GM23248 (cell line): ENCODE measurements around the gene DMRTC1B. TPM values are rescaled to one million over a fixed set of nuclear protein-coding genes. Genes with fewer than 3 reads are reported as not detected.
A peak's percentile ranks its signal among the peaks of the same experiment; 100 is the strongest.
"Not testable (repeated sequence)": the region's sequence is repeated elsewhere in the genome, so short reads cannot be mapped to it uniquely, and the experiment has no call there.

Experiments used
- DNase-seq: peaks from one replicate; pipeline ENCODE4 v3.0.0-alpha.2; 2015
- H2AFZ ChIP-seq: fragments of 200-600 bp; sonication (generic); 2 replicates; pipeline ENCODE4 v1.6.1; 2016; ENCODE audit warnings: antibody characterized with exemption
- H3F3A ChIP-seq: fragments of 200-600 bp; sonication (generic); 2 replicates; pipeline ENCODE4 v1.6.1; 2016; ENCODE audit warnings: mild to moderate bottlenecking, antibody characterized with exemption, mixed run types; ENCODE audit not compliant: insufficient read depth
- H3K27ac ChIP-seq: fragments of 200-600 bp; sonication (generic); 2 replicates; pipeline ENCODE4 v1.5.1; 2016; ENCODE audit warnings: mild to moderate bottlenecking
- H3K27me3 ChIP-seq: fragments of 200-600 bp; sonication (generic); replicated peaks from 2 replicates; pipeline ENCODE4 v1.6.1; 2016; ENCODE audit warnings: mild to moderate bottlenecking; ENCODE audit not compliant: insufficient read depth
- H3K36me3 ChIP-seq: fragments of 200-600 bp; sonication (generic); 2 replicates; pipeline ENCODE4 v1.6.1; 2016; ENCODE audit warnings: low read depth, mild to moderate bottlenecking
- H3K4me1 ChIP-seq: fragments of 200-600 bp; sonication (generic); 2 replicates; pipeline ENCODE4 v1.6.1; 2016; ENCODE audit warnings: mild to moderate bottlenecking; ENCODE audit not compliant: insufficient read depth
- H3K4me2 ChIP-seq: fragments of 200-600 bp; sonication (generic); one replicate; pipeline ENCODE4 v1.6.1; 2016; ENCODE audit warnings: mild to moderate bottlenecking; ENCODE audit not compliant: unreplicated experiment
- H3K4me3 ChIP-seq: fragments of 200-600 bp; sonication (generic); 2 replicates; pipeline ENCODE4 v1.5.1; 2016; ENCODE audit warnings: mild to moderate bottlenecking
- H3K79me2 ChIP-seq: fragments of 200-600 bp; sonication (generic); 2 replicates; pipeline ENCODE4 v1.6.1; 2016; ENCODE audit warnings: mild to moderate bottlenecking; ENCODE audit not compliant: insufficient read depth
- H3K9ac ChIP-seq: fragments of 200-600 bp; sonication (generic); 2 replicates; pipeline ENCODE4 v1.6.1; 2016; ENCODE audit warnings: mild to moderate bottlenecking
- H3K9me2 ChIP-seq: fragments of 200-600 bp; sonication (generic); 2 replicates; pipeline ENCODE4 v1.6.1; 2016; ENCODE audit warnings: mixed run types, mild to moderate bottlenecking, moderate library complexity; ENCODE audit not compliant: insufficient read depth
- H3K9me3 ChIP-seq: fragments of 200-600 bp; sonication (generic); one replicate; pipeline ENCODE4 v1.6.1; 2017; ENCODE audit warnings: low read depth
- H4K20me1 ChIP-seq: fragments of 200-600 bp; sonication (generic); 2 replicates; pipeline ENCODE4 v1.6.0; 2016; ENCODE audit not compliant: insufficient read depth
- EZH2 ChIP-seq: fragments of 200-600 bp; sonication (generic); IDR thresholded peaks from 2 replicates; pipeline ENCODE4 v1.6.1; 2018; ENCODE audit warnings: antibody characterized with exemption, mild to moderate bottlenecking; ENCODE audit not compliant: insufficient read depth, poor library complexity, severe bottlenecking
- EZH2phosphoT487 ChIP-seq: fragments of 200-600 bp; sonication (generic); IDR thresholded peaks from 2 replicates; pipeline ENCODE4 v1.6.1; 2018; ENCODE audit warnings: antibody characterized with exemption, moderate library complexity, mild to moderate bottlenecking, low read depth; ENCODE audit not compliant: insufficient read depth
- WGBS, 2 experiments: methylation state at CpG; one replicate each; pipeline ENCODE4 v1.1.6; 2015 to 2017; ENCODE audit warnings: low lambda C conversion rate in 2 of 2, low coverage in 1 of 2; ENCODE audit errors: missing lambda C conversion rate in 2 of 2; 5-methylcytosine and 5-hydroxymethylcytosine counted together
- in situ Hi-C: fragments of 300-500 bp; cut with MboI; formaldehyde crosslinking; loops from 2 replicates; pipeline ENCODE4 v1.15.0; 2020
- polyA plus RNA-seq: library from polyadenylated mRNA; unstranded; fragments of >200 nt; fragmentation: Nextera tagmentation; extraction: Ambion mirVana; gene quantifications from 2 replicates; pipeline ENCODE4 v1.2.1, GENCODE V29; 2016
- total RNA-seq: library from RNA; depleted of rRNA; stranded (reverse); fragments of >200 nt; shearing (Covaris generic); gene quantifications from 2 replicates; pipeline ENCODE4 v1.2.3, GENCODE V29; 2014; rRNA removed

The DMRTC1B gene, protein sequence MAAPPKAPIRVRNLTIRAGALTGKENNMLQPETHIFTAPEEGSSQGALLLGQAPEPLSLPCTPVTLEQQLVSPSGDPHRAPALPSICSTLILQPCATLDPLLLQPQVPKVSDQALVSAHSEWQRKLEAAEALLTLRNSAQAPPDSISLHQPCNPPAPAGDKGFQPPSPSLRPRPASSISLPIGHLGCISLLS
- total RNA-seq (not detected in 2 replicates), polyA plus RNA-seq (not detected in 2 replicates)

DNA sequence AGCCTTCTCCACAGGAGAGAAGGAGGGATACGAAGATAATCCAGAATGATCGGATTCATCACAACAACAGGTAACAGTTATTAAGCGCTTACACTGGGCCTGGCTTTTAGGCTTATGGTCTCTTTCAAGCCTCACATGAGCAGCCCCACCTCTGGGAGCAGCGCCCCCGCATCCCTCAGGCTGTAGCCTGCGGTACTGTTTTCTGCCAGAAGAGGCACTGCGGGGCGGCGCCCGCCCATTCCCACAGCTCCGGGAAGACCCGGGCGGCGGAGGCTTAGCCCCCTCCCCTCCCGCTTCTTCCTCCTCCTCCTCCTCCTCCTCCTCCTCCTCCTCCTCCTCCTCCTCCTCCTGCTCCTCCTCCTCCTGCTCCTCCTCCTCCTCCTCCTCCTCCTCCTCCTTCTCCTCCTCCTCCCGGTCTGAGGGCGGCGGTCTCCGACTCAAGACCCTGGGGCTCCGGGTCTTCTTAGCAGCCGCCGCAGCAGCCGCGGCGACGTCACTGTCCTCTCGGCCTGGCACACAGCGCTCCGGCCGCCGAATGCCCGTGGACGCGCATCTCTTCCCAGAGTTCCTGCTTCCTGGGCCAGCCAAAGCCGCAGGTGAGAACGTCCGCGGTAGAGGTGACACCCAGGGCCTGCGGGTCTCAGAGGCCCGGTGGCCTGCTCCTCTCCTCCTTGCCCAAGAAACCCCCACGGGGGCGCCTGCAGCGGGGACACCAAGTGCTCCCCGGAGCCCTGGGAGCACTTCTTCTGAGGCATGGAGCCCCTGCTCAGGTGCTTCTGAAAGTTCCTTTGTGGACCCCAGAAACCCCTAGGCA lies at the start of gene DMRTC1B:
TSS of gene DMRTC1B (plus strand) at position 238 of the 814 bp plus-strand sequence. CDS start 68,246 bp downstream, outside the sequence.
- H3K27me3 ChIP-seq, H4K20me1 ChIP-seq, H3K79me2 ChIP-seq, H2AFZ ChIP-seq, H3K9ac ChIP-seq, H3K4me3 ChIP-seq, H3K4me2 ChIP-seq, H3K27ac ChIP-seq, in situ Hi-C loops, H3F3A ChIP-seq, DNase-seq, H3K36me3 ChIP-seq, H3K9me3 ChIP-seq, H3K9me2 ChIP-seq, H3K4me1 ChIP-seq: not testable (repeated sequence)
- WGBS, 2 experiments, result 0% methylated on average over 4 of the region's 44 CpGs; no CpG with 5 or more reads in 1 of the 2 experiments

DNA sequence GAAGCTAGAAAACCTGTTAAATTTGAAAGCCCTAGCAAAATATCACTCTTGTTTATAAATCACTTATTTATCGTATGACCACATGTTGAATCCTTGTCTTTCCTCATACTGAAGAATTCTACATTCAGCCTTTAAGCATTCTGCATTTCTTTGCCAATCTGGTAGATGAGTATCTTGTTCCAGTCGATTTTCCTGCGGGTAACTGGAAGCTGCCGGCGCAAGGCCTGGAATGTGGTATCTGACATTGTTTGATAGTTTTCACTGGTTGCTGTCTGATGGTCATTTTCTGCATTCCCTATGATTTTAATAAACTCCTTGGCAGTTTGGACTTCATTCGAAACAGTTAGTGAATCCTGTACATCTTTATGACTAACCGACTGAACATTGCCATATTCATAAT lies 48.8 kb upstream of the DMRTC1B start:
- no peak overlapping the region for H2AFZ ChIP-seq
- TF ChIP-seq EZH2 (no peak), EZH2phosphoT487 (no peak)
- no peaks in the 10 kb centered on the region for H3K9me2 ChIP-seq
- H4K20me1 ChIP-seq, result no peaks in the 10 kb centered on the region
- H3K4me3 ChIP-seq, result no peak overlapping the region
- no peaks in the 10 kb centered on the region for H3K36me3 ChIP-seq
- no peak overlapping the region for H3K4me2 ChIP-seq
- no peak overlapping the region for H3K9ac ChIP-seq
- H3K9me3 ChIP-seq, result no peaks in the 10 kb centered on the region
- H3K27ac ChIP-seq, result no peak overlapping the region
- WGBS, 2 experiments, result 80 to 84% methylated on average over 7 of the region's 7 CpGs
- peaks cover 3% of the 10 kb centered on the region; the same call in 1 of the 2 replicates for H3K4me1 ChIP-seq
- H3F3A ChIP-seq, result no peaks in the 10 kb centered on the region
- no peaks in the 10 kb centered on the region for H3K79me2 ChIP-seq
- H3K27me3 ChIP-seq, result no peaks in the 10 kb centered on the region
- no peak for DNase-seq
- in situ Hi-C loops, result no loop called here

DNA sequence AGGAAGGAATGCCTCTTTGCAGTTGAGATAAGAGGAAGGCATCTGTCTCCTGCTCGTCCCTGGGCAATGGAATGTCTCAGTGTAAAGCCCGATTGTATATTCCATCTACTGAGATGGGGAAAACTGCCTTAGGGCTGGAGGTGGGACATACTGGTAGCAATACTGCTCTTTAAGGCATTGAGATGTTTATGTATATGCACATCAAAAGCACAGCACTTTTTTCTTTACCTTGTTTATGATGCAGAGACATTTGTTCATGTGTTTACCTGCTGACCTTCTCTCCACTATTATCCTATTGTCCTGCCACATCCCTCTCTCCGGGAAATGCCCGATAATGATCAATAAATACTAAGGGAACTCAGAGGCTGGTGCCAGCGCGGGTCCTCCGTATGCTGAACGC lies 43.1 kb upstream of the DMRTC1B start:
- H4K20me1 ChIP-seq, H3K79me2 ChIP-seq, H3K36me3 ChIP-seq, H3K9me3 ChIP-seq, in situ Hi-C loops, H2AFZ ChIP-seq, DNase-seq, H3K27me3 ChIP-seq, H3K27ac ChIP-seq, H3K9me2 ChIP-seq, H3K4me1 ChIP-seq, H3F3A ChIP-seq, H3K9ac ChIP-seq, H3K4me2 ChIP-seq, H3K4me3 ChIP-seq: not testable (repeated sequence)
- WGBS, 2 experiments, result 74 to 83% methylated on average over 4 to 8 of the region's 8 CpGs

DNA sequence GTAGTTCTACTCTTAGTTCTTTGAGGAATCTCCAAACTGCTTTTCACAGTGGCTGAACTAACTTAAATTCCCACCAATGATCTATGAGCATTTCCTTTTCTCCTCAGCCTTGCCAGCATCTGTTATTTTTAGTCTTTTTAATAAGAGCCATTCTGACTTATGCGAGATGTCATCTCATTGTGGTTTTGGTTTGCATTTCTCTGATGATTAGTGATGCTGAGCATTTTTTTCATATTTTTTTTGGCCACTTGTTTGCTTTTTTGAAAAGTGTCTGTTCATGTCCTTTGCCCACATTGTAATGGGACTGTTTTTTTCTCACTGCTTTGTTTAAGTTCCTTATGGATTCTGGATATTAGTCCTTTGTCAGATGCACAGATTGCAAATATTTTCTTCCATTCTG lies 41.1 kb upstream of the DMRTC1B start:
- 0 to 5% methylated on average over 1 of the region's 1 CpG for WGBS, 2 experiments
- H4K20me1 ChIP-seq, result no peaks in the 10 kb centered on the region
- H3K79me2 ChIP-seq, result no peaks in the 10 kb centered on the region
- H3K4me2 ChIP-seq, result no peak overlapping the region
- H3K27me3 ChIP-seq, result no peaks in the 10 kb centered on the region
- no peak overlapping the region for H3K27ac ChIP-seq
- no peaks in the 10 kb centered on the region for H3K9me2 ChIP-seq
- H3K4me1 ChIP-seq, result no peaks in the 10 kb centered on the region
- TF ChIP-seq EZH2phosphoT487 (no peak), EZH2 (no peak)
- no peak overlapping the region for H2AFZ ChIP-seq
- no peak overlapping the region for H3K9ac ChIP-seq
- peak; percentile 20 for DNase-seq
- in situ Hi-C loops, result no loop called here
- H3K9me3 ChIP-seq, result no peaks in the 10 kb centered on the region
- H3K36me3 ChIP-seq, result no peaks in the 10 kb centered on the region
- H3F3A ChIP-seq, result no peaks in the 10 kb centered on the region
- H3K4me3 ChIP-seq, result no peak overlapping the region

DNA sequence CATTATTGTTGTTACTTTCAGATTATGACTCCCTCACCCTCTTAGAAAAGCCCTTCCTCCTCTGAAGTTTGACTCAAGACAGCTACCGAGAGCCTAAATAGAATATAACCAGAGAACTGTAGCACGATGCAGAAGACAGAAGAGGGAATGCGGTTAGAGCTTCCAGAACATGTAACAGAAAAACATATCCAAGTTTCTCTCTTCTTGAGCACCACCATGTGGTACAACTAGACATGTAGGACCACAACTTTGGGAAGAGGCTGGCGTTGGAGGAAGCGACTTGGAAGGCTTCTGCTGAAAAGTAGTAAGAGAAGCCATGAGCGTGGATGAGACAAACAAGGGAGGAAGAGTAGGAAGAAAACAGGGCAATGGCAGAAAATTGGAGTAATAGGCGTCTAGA lies 31.1 kb upstream of the DMRTC1B start:
- H2AFZ ChIP-seq, H3F3A ChIP-seq, in situ Hi-C loops, H4K20me1 ChIP-seq, H3K79me2 ChIP-seq, DNase-seq, H3K27me3 ChIP-seq, H3K9me2 ChIP-seq, H3K4me2 ChIP-seq, H3K4me3 ChIP-seq, H3K9ac ChIP-seq, H3K36me3 ChIP-seq, H3K4me1 ChIP-seq, H3K27ac ChIP-seq, H3K9me3 ChIP-seq: not testable (repeated sequence)
- no CpG with 5 or more reads among the region's 7 CpGs for WGBS, 2 experiments

DNA sequence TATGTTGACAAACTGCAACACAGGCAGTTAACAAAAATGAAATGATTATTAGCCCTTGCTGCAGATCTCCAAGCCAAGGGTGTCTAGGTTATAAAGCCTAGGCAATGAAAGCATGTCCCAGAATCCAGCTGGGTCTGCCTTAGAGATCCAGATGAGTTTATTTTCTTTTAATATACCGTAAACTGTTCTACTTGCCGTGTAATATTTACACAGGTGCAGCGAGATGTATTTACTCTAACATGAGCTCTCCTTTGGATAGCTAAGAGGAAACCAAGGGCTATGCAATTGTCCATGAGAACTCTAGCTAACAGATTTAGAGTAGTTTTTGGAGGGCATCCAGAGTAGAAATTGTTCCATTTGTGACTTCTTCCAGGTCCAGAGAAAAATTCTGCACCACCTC lies 28.1 kb upstream of the DMRTC1B start:
- H3K9ac ChIP-seq, H3K4me2 ChIP-seq, H3F3A ChIP-seq, H3K4me1 ChIP-seq, H3K36me3 ChIP-seq, H3K4me3 ChIP-seq, in situ Hi-C loops, H3K79me2 ChIP-seq, H2AFZ ChIP-seq, H3K9me2 ChIP-seq, H3K27me3 ChIP-seq, H4K20me1 ChIP-seq, H3K27ac ChIP-seq, DNase-seq, H3K9me3 ChIP-seq: not testable (repeated sequence)
- WGBS, 2 experiments, result no CpG with 5 or more reads among the region's 3 CpGs

DNA sequence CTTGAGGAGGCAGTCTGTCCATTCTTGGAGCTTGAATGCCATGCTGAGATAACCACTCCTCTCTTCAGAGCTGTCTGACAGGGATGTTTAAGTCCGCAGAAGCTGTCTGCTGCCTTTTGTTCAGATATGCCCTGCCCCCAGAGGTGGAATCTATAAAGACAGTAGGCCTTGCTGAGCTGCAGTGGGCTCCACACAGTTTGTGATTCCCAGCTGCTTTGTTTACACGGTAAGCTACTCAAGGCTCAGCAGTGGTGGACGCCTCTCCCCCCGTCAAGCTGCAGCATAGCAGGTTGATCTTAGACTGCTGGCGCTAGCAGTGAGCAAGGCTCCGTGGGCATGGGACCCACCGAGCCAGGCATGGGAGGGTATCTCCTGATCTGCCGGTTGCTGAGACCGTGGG lies 16.2 kb upstream of the DMRTC1B start:
- H3K9me2 ChIP-seq, DNase-seq, H3K27me3 ChIP-seq, H3K4me1 ChIP-seq, H3K9ac ChIP-seq, H3K9me3 ChIP-seq, H3F3A ChIP-seq, H3K36me3 ChIP-seq, H3K27ac ChIP-seq, H3K4me3 ChIP-seq, in situ Hi-C loops, H3K79me2 ChIP-seq, H2AFZ ChIP-seq, H4K20me1 ChIP-seq, H3K4me2 ChIP-seq: not testable (repeated sequence)
- WGBS, 2 experiments, result no CpG with 5 or more reads among the region's 9 CpGs
